DLD1 (cell line): ENCODE data around the gene FBXL13.
"Not testable (repeated sequence)": the region's sequence is repeated elsewhere in the genome, so short reads cannot be mapped to it uniquely, and the experiment has no call there.

ENCODE experiments used
- in situ Hi-C: cut with HindIII; loops from 2 replicates; pipeline ENCODE4 v1.10.0; 2017; ENCODE audit warnings: low sequenced_read_pairs

The FBXL13 gene

DNA sequence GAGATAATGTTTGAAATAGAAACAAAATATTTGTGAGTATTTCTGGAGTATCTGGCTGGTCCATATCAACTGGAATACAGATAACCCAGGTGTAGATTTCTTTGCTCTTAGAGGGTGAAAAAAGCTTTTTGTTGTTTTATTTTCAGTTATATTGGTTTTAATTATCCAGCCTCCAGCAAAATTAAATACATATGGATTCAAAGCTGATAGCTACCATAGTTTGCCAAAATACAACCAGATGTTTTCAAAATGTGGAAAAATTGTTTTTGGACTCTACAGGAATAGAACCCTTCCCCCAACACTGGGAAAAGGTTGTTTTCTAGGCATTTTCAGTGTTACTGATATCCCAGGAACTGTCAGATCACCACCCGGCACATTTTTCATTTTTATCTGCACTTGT is 131.7 kb downstream of the FBXL13 start:
- in situ Hi-C loops = loop anchor here (5.0 kb wide), 1 partner anchor 76 kb away; no protein-coding TSS in a partner anchor

DNA sequence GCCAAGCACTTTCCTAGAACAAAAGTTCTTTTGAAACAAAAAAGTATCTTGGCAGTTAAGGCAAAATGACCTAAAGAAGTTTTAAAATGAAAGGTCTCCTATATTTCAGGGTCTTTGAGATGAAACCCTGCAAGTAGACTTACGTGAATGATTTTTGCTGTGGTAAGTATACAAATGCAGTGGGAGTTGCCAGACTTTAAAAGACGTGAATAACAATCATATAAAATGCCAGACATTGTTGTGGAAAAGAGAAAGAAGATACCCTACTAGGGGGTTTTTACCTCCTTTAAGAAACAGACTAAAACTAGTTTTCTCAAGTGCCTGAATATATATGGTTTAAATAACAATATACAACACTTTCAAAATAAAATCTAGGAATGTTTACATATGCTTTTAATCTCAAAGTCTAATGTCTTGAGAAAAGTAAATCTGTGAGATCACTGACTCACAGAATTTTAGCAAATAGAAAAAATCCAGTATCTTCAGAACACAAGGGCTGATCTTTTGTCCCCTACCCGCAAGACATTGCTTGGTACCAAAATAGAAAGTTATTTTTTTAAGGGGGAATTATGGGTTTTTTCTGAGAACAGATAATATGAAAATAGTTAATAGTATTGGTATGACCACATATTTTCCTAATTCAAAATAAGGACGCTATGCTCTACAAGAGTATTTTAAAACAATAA is 132.3 kb downstream of the FBXL13 start:
- in situ Hi-C loops = loop anchor here (5.0 kb wide), 1 partner anchor 75 kb away; no protein-coding TSS in a partner anchor

- in situ Hi-C loops = no loop called here
Observed at GRCh38 chr7:102938679-102939078, 135.9 kb downstream of the FBXL13 start.

GRCh38 chr7:102935450-102936115 is 139.0 kb downstream of the FBXL13 start:
- in situ Hi-C loops = no loop called here

- in situ Hi-C loops = no loop called here
Observed at GRCh38 chr7:102934701-102935100, 139.9 kb downstream of the FBXL13 start.

- in situ Hi-C loops = no loop called here
Observed at GRCh38 chr7:102934239-102934638, 140.4 kb downstream of the FBXL13 start.

DNA sequence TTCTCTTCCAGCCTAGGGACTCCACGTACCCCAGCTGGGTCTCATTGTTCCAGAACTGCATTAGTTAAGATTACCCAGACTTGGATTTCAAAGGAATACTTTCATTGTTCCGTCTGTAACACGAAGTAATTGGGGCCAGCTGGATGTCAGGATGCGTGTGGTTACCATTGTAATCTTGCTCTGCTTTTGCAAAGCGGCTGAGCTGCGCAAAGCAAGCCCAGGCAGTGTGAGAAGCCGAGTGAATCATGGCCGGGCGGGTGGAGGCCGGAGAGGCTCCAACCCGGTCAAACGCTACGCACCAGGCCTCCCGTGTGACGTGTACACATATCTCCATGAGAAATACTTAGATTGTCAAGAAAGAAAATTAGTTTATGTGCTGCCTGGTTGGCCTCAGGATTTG is 140.8 kb downstream of the FBXL13 start:
- in situ Hi-C loops = no loop called here

DNA sequence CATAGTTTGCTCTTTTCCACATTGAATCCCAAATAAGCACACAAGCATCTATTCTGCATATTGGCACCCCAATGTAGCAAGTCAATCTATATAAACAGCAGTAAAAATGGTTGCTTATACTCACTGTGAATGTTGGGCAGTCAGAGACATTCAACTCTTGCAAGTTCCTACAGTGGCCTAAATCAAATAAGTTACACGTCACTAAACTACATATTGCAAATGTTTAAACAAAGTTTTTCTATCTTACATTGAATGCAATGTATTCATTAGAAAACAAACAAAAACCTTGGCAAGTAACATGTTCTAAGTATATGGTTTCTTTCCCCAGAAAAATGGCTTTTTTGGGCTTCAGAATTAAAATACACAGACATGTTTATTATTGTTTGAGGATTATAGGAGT is 142.8 kb downstream of the FBXL13 start:
- in situ Hi-C loops = no loop called here

DNA sequence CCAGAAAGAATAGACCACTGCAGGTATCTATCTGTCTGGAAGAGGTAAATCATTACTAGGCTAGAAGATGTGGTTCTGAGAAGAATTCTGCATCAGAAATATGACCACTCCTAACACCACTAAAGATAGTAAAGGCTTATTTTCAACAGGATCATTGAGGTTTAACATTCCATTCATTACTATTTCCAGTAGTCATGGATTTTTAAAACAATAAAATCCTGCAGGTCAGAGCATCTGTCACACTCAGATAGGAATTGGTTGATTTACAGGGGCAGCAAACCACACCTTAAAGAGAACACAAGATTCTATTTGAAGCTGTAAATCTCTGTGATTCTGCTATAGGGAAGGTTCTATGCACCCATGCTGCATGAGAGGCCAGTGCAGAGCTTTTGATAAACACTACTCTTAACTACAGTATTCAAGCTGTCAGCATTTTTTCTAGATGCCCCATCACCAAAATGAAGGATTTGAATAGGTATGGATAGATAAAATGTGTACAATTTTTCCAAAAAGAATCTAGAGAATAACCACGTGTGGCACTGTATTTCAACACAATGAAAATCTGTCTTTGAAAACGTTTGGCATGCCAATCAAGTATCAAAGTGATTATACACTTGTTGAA is 147.2 kb downstream of the FBXL13 start:
- in situ Hi-C loops = no loop called here

DNA sequence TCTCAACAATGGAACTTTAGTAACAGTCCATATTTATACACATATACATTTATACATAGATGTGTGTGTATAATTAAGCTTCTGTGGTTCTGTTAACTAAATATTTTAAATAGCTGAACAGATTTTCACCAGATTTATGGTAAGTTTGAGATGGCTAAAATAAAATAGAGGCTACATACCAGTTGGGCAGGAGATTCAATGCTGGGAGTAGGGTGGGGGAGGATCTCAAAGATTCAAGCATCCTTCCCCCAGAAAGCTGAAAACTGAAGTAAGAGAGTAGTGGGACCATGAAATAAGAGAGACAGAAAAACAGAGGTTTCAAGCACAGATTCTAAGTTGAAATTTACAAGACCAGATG is 147.8 kb downstream of the FBXL13 start:
- in situ Hi-C loops = no loop called here

DNA sequence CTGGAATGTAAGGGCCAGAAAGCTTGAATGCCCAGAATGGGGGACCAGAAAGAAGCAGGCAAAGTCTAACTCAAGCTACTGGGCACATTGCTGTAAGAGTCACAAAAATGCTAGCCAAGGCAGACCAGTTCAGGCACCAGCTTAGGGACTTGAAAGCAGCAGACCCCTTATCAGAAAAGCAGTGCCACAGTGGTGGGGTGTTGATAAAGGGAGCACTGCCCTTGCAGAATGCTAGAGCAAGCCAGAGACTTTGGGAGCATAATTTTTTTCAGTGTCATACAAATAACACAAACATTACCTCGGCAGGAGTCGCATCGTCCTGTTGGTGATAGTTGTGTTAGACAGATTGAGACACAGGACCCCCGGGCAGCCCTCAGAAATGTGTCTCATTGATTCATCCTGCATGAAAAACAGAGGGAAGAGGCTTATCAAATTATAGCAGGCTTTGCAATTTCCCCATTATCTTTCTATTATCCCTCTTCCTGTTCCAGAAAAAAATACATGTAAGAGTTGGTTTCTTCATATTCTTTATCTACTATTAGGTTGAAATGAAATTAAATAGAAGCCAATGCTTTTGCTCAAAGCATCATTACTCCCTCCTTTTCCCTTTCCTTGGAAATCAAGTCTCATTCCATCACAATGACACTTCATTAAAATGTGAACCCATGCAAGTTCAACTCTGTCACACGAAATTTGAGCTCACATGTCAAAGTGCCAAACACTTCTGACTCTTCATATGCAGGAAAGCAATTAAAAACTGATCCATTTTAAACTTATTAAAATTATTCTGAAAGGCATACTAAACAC is 148.4 kb downstream of the FBXL13 start:
- in situ Hi-C loops = no loop called here

- in situ Hi-C loops = no loop called here
Observed at GRCh38 chr7:102918845-102919244, 155.8 kb downstream of the FBXL13 start.

- in situ Hi-C loops = no loop called here
Observed at GRCh38 chr7:102917436-102918353, 156.9 kb downstream of the FBXL13 start.

DNA sequence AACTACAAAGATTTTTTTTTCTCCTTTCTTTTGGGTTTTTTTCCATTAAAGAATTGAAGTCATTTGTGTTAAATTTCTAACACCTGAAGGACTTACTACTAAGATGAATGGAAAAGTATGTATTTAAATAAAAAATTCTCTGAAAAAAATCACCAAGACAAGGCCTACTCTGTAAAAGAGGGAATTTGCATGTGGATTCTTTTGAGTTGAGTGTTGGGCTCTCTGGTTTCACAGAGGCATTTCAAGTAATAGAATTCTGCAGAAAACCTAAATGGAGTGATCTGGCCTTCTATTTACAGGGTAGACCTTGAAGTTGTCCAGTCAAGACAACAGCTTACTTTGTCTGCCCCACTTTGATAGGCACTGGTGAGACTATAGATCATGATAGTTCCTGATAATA is 157.7 kb downstream of the FBXL13 start:
- in situ Hi-C loops = no loop called here

- in situ Hi-C loops = no loop called here
Observed at GRCh38 chr7:102916426-102916825, 158.2 kb downstream of the FBXL13 start.

DNA sequence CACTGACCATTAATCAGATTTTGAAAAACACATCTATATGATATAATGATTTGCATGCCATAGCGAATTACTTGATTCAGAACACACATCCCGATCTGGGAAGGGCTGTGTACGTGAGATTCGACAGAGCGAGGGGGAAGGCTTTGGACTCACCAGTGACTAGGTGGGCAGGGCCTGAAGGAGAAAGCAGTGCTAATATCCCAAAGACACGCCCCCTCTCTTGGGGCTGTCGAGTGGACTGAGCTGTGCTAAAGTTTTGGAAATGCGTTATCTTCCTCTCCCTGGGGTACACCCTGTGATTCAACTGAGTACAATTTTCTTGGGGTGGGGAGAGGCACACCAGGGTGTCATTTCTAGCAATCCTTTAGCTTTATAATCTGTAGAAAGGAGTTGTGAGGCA is 160.0 kb downstream of the FBXL13 start:
- in situ Hi-C loops = no loop called here

- in situ Hi-C loops = no loop called here
Observed at GRCh38 chr7:102913826-102914225, 160.8 kb downstream of the FBXL13 start.

GRCh38 chr7:102912742-102913141 is 161.9 kb downstream of the FBXL13 start, which contains the start of gene LRRC17:
TSS of gene LRRC17 (plus strand) at chr7:102913000. CDS start at chr7:102933914, 20,914 bp downstream.
- in situ Hi-C loops = no loop called here

- in situ Hi-C loops = no loop called here
Observed at GRCh38 chr7:102908676-102909075, 165.9 kb downstream of the FBXL13 start.

- in situ Hi-C loops = not testable (repeated sequence)
Observed at GRCh38 chr7:102903576-102903975, 171.0 kb downstream of the FBXL13 start.
